GM19238 (cell line): ENCODE data around the gene HJURP.

Source experiments
- DNase-seq: peaks from one replicate; pipeline ENCODE4 v3.0.0; 2011; ENCODE audit warnings: low spot score; ENCODE audit not compliant: insufficient read length

Gene HJURP

DNA sequence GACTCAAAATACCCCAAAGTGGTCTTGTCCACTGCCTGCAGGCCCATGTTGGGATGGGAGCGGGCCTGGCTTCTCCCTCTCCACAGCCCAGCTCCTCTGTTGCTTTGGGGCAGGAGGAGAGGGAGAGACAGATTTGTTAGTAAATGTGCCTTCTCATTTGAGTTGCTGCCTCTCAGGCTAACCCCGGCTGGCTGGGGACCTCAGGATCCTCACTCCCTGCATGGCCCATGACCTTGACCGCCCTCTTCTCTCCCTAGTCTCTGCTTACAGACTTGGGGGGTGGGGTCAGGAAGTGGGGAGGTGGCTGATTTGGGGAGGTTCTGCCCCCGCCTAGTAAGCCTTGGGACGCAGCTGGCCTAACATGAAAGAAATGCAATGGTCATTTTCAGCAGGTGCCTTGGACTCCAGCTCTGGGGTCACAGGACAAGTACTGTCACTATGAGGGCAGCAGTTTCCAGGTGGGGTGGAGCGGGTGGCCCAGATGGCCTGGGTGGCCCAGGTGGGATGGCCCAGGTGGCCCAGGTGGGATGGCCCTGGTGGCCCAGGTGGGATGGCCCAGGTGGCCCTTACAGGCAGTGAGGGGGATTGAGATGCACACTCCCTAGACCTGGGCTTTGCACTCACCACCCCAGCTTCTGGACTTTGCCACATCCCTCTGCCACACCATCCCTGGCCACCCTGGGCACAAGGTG is 24.1 kb downstream of the HJURP start:
- DNase-seq, result no peak

DNA sequence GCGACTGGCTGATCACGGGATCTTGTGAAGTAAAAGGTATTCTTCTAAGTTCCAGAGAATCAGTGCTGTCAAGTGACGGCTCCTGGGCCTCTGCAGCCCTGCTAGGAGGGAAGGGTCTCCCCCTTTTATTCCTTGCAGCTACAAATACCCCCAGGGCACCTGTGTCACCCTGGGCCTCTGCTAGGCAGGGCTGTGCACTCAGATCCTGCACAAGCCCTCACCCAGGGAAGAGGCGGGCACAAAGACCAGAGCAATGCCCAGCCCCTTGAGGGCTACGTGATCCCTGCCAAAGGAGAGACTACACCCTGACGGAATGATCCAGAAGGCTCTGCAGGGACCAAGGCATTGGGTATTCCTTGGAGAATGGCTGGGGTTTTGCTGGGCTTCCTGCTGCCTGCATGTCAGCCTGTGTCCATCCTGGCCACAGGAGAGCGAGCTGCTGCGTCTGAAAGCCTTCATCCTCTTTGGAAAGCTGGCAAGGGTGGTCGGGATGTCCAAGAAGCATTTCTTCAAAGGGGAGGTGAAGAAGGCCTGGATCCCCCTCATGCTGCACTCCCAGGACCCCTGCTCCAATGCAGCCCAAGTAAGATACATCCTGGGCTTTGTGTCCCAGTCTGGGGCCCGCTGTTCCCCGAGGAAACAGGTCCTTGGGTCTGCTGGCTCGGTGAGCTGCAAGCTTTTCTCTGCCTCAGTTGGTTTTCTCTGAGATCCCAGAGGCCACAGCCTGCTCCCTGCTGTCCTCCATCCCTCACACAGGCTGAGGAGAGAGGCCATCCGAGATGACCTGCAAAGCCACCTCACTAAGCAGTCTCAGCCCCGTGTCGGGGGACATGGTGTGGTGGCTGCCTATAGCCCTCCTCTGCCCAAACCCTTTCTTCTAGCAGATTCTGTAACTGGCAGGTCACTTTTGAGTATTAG is 24.9 kb downstream of the HJURP start:
- DNase-seq, result no peak

DNA sequence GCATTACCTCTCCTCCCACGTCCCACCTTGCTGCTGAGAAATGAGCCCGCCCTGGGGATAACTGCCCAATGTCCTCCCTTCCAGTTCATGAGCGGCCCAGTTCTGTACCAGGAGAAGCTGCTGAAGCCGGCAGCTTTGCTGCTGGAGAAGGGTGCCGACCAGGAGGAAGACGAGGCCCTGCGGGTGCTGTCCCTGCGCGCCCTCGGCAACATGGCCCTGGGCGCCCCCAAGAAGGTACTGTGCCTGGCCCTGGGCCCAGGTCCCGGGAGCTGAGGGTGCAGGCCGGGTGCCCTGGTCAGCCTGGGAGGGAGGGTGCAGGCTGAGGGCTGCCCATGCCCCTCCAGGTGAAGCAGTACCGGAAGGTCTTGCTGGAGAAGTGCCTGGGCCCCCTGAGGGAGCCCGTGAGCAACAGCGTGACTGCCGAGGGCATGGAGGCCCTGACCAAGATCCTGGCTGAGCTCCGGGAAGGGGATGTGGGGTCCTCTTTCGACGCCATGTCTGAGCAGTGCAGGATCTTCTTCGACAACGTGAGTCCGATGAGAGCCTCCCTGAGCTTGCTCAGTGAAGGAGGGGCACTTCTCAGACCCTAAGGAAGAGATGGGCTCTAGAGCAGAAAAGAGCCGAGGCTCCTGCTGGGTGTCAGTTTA is 25.7 kb downstream of the HJURP start:
- DNase-seq, result no peak

DNA sequence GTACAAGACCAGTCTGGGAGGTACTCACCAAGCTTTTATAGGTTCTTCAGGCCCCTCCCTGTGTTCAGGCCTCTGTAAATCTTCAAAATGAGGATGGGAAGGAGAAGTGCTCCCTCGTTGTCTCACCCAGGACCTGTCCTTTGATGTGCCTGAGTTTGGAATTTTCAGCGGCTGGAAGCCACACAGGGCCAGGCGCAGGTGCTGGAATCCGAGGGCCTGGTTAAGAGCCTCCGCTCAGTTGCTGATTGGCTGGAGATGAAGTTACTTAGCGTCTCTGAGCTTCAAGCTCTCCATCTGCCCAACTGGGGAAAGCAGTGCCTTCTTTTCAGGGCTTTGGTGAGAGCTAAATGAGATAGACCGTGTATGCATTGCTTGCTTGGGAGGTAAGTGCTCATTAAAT is 30.0 kb downstream of the HJURP start:
- DNase-seq, result no peak

DNA sequence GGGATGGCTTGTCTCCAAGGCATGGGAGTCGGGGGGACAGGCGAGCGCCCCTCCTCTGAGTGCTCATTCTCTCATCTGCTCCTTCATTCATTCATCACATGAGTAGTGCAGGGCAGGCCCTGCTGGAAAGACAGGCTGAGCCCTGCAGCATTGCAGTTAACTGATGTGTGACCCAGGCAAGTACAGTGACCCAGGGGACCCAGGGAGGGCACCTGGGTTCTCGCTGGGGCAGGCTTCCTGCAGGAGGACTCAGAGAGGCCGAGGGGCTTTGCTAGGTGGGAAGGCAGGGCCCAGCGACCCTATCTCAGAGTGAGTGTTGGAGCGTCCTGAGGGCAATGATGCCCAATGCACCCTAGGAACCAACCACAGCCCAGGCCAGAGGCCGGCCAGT is 30.6 kb downstream of the HJURP start:
- DNase-seq, result no peak

DNA sequence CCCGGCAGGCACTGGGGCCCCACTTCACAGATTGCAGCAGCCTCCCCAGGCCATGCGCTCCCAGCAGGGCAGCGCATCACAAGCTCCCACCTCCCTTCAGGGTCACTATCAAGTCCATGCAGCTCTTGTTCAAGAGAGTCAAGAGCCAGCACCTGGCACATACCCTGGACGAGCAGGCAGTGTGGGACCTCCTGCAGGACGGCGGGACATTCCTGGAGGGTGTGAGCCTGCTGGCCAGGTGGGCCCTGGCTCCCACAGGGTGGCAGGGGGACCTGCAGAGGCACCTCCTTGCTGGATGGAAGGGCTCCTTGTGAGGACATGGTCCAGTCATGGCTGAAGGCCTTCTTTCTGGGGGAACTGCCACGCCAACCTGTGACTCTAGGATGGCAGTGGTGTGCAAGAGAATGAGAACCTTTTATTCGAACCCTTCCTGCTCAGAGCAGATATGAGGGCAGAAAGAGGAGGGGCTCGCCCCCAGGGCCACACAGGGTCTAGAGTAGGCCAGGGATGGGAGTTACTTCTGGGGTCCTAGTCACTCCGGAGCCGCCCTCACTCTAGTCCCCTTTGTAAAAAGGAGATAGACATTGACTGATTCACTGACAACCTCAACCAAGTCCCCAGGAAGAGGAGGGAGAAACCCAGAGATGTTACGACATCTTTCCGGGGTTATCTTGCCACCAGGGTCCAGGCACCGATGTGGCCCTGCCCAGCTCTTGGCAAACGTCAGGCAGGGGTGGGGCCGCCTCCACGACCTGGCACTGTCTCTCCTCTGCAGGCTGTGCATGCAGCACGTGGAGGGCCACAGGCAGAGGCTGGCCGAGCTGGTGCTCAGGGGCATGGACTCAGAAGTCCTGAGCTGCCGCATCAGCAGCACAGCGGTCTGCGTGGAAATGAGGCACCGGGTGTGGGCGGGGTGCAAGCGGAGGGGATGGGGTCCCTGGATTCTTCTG is 31.3 kb downstream of the HJURP start:
- no peak for DNase-seq

- no peak for DNase-seq
These were observed 32.1 kb downstream of the HJURP start for GRCh38 chr2:233822101-233822771.

GRCh38 chr2:233821709-233822100 is 32.6 kb downstream of the HJURP start:
- DNase-seq, result no peak

- no peak for DNase-seq
These were observed 33.1 kb downstream of the HJURP start for GRCh38 chr2:233821196-233821595.

DNA sequence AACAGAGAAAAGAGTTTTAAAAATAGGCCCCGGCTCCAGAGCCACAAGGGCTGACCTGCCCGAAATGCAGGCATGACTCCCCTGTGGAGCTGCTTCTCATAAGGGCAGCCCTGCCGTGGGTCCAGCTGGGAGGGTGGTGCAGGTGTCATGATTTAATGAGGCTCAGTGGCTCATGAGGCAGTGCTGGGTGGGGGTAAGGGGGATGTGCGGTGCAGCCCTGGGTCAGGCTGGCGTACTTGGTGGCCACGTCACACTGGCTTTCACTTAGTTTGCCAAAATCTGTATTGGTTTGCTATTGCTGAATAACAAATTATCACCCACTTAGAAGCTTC is 33.6 kb downstream of the HJURP start:
- DNase-seq, result no peak

- DNase-seq, result no peak
These were observed 34.2 kb downstream of the HJURP start for GRCh38 chr2:233819884-233820773.

- no peak for DNase-seq
These were observed 35.4 kb downstream of the HJURP start for GRCh38 chr2:233818639-233819621.

GRCh38 chr2:233817995-233818638 is 36.2 kb downstream of the HJURP start:
- no peak for DNase-seq

DNA sequence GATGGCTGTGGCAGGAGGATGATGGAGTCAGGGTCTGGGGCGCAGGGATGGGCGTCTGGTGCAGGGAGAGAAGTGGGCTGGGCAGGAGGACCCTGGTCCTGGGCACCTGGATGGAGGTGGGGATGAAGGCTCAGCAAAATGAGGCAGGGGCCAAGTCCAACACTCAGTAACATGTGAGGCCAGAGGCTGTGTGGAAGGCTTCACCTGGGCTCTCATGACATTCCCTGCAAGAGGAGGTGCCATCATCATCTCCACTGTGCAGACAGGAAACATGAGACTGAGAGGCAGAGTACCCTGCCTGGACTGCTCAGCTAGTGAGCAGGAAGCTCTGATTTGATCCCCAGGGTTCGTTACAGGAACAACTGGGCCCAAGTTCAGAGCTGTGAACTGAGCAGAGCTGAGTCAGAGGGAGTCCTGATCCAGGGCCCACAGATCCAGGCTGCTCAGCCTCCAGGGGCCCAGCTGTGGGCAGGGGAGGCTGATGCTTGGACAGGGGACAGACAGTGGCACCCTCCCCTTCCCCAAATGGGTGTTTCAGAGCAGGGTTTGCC is 36.9 kb downstream of the HJURP start:
- DNase-seq, result no peak

GRCh38 chr2:233816771-233817170 is 37.6 kb downstream of the HJURP start:
- no peak for DNase-seq

DNA sequence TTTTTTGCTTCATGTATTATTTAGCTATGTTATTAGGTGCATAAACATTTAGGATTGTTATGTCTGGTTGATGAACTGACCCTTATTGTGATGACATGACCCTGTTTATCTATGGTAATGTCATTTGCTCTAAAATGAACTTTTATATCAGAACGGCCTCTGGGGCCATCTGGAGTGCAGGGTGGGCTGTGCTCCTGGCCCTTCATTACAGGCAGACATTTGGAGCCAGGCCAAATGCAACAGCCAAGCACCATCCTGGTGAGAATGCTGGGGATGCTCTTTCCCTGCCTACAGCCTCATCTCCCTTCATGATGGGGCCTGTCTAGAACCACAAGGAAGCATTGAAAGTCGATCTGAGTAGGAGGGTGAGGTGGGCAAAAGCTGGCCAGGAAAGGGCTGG is 38.0 kb downstream of the HJURP start:
- DNase-seq, result no peak

- no peak for DNase-seq
These were observed 38.5 kb downstream of the HJURP start for GRCh38 chr2:233815861-233816260.
